MCF 10A (cell line): Measurements from ENCODE around the gene BEX1. TPM values are rescaled to one million over a fixed set of nuclear protein-coding genes. Genes with fewer than 3 reads are reported as not detected.

ENCODE experiments used
- BruUV-seq: library from RNA; stranded (reverse); fragments of 400-500 nt; replicated peaks from 2 replicates; lab custom pipeline; 2021; lab: Mats Ljungman, UMichigan
- CTCF ChIA-PET: fragments of 300-600 bp; sonication (Branson Sonifier 250); formaldehyde crosslinking; extraction: SDS; loops from one replicate; lab custom pipeline; 2021; ENCODE audit warnings: antibody characterized with exemption, inconsistent platforms; lab: Yijun Ruan, JAX
- POLR2A ChIA-PET: fragments of 300-600, 350-650 bp; sonication (Branson Sonifier 250); formaldehyde crosslinking; extraction: SDS; loops from one replicate; lab custom pipeline; 2020; ENCODE audit warnings: antibody characterized with exemption, inconsistent platforms; lab: Yijun Ruan, JAX
- DNase-seq: peaks from one replicate; pipeline ENCODE4 v3.0.0-alpha.2; 2018; ENCODE audit not compliant: unreplicated experiment
- H3K27ac Mint-ChIP-seq: one replicate; pipeline ENCODE4 v1.8.0; 2022; ENCODE audit warnings: mild to moderate bottlenecking, low read depth, mixed read lengths; ENCODE audit not compliant: unreplicated experiment
- H3K27me3 Mint-ChIP-seq: one replicate; pipeline ENCODE4 v1.8.0; 2022; ENCODE audit warnings: mixed read lengths; ENCODE audit not compliant: insufficient read depth, unreplicated experiment
- H3K36me3 Mint-ChIP-seq: one replicate; pipeline ENCODE4 v1.8.0; 2022; ENCODE audit warnings: mild to moderate bottlenecking, moderate library complexity, mixed read lengths; ENCODE audit not compliant: insufficient read depth, unreplicated experiment
- H3K4me1 Mint-ChIP-seq: one replicate; pipeline ENCODE4 v1.8.0; 2022; ENCODE audit warnings: mixed read lengths; ENCODE audit not compliant: insufficient read depth, unreplicated experiment
- H3K4me3 Mint-ChIP-seq: one replicate; pipeline ENCODE4 v1.8.0; 2022; ENCODE audit warnings: mild to moderate bottlenecking, moderate library complexity, mixed read lengths; ENCODE audit not compliant: unreplicated experiment
- H3K9me3 Mint-ChIP-seq: one replicate; pipeline ENCODE4 v1.8.0; 2022; ENCODE audit warnings: mixed read lengths; ENCODE audit not compliant: unreplicated experiment
- intact Hi-C: fragments of 100-400 bp; cut with micrococcal nuclease; formaldehyde crosslinking; loops from 2 replicates; pipeline ENCODE4 v1.14.1; 2022
- total RNA-seq: library from RNA; stranded (reverse); gene quantifications from 2 replicates; pipeline ENCODE4 v1.2.3, GENCODE V29; 2022
- TF ChIP-seq, protein P1 (sequence below): fragments of 200-600 bp; IDR thresholded peaks from one replicate; pipeline ENCODE4 v1.8.0; 2022; ENCODE audit warnings: antibody characterized with exemption, mild to moderate bottlenecking; ENCODE audit not compliant: unreplicated experiment

The BEX1 gene
- total RNA-seq, 1 experiment from 2014 or later, result not detected

DNA sequence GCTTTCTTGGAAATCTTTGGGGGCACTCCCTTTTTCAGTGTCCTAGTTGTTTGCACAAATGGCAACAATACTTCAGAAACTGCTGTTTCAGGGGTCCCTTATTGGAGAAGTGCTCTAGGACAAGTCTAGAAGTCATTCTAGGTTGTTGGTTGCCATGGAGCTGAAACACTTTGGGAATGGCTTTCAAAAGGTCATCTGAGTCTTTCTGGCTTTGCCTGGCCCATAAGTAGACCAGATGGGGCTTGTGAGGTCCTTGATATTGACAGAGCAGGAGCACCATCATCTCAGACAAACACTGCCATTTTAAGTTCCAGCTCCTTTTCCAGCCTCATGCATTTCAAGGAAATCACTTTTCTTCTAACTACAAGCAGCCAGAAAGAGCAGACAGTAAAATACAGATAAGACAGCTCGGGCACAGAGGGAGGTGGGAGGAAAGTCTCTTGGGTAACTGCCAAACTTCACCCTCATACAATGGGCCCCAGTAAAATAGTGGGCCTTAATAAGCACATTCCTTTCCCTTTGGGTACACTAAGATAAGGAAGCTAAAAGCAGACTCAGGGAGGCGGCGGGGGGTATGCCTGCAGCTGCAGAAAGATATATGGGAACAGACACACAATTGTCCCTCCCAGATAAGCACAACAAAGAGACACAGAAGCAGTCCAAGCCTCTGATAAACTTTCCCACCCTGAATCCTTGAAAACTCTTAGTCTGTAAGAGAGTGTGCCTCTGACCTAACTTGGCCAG lies 37.5 kb upstream of the BEX1 start:
- Mint-ChIP-seq H3K27me3 (peaks cover 35% of the 10 kb centered on the region), H3K36me3 (peaks cover 5% of the 10 kb centered on the region), H3K4me1 (no peaks in the 10 kb centered on the region), H3K27ac (no peak overlapping the region), H3K9me3 (no peaks in the 10 kb centered on the region), H3K4me3 (no peak overlapping the region)
- TF ChIP-seq, protein P1, sequence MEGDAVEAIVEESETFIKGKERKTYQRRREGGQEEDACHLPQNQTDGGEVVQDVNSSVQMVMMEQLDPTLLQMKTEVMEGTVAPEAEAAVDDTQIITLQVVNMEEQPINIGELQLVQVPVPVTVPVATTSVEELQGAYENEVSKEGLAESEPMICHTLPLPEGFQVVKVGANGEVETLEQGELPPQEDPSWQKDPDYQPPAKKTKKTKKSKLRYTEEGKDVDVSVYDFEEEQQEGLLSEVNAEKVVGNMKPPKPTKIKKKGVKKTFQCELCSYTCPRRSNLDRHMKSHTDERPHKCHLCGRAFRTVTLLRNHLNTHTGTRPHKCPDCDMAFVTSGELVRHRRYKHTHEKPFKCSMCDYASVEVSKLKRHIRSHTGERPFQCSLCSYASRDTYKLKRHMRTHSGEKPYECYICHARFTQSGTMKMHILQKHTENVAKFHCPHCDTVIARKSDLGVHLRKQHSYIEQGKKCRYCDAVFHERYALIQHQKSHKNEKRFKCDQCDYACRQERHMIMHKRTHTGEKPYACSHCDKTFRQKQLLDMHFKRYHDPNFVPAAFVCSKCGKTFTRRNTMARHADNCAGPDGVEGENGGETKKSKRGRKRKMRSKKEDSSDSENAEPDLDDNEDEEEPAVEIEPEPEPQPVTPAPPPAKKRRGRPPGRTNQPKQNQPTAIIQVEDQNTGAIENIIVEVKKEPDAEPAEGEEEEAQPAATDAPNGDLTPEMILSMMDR, result no peak
- BruUV-seq, result no TSS peak
- intact Hi-C loops, result no loop called here
- ChIA-PET CTCF (no interaction called here), POLR2A (no interaction called here)
- DNase-seq, result no peak

DNA sequence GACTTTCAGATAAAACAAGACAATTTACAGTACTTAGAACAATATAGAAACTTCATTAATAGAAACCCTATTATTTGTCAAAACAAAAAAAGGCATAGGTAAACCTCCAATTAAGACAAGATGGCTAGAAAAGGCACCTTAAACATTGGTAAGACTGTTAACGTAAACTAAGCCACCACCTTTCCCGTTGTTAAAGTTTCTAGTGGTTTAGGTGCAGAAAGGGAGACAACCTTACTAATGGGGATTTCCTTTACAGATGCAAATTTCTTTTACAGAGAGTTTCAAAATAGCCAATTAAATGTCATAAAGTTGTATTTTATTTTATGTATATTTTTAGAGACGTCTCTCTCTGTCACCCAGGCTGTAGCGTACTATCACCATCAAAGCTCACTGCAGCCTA lies 36.5 kb upstream of the BEX1 start:
- ChIA-PET CTCF (no interaction called here), POLR2A (interaction anchor here (0.7 kb wide), 1 partner anchor 115 kb away, joined by 3 read pairs; no protein-coding TSS in a partner anchor)
- TF ChIP-seq, protein P1, result no peak
- H3K36me3 Mint-ChIP-seq, result peaks cover 5% of the 10 kb centered on the region
- intact Hi-C loops, result no loop called here
- H3K27ac Mint-ChIP-seq, result no peak overlapping the region
- no peaks in the 10 kb centered on the region for H3K4me1 Mint-ChIP-seq
- DNase-seq, result no peak
- H3K4me3 Mint-ChIP-seq, result no peak overlapping the region
- H3K9me3 Mint-ChIP-seq, result no peaks in the 10 kb centered on the region
- peaks cover 45% of the 10 kb centered on the region for H3K27me3 Mint-ChIP-seq
- BruUV-seq, result no TSS peak

DNA sequence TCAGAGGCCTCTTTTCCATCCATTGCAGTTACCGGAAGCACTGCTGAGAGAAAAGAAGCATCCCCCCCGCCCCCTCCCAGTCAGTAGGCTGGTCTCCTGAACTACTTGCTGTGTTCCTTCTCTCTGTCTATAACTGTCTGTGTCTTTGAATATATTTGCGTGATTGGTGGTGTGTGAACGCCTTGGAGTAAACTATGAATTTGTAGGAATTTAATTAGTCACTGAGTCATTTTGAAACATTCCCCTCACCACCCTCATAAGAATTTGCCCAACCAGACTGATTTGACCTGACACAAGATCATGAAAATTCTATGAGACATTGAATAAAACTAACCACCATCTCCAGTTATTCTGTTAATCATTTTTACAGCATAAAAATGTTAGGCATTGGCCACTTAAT lies 35.7 kb upstream of the BEX1 start:
- Mint-ChIP-seq H3K36me3 (peaks cover 5% of the 10 kb centered on the region), H3K27me3 (peaks cover 49% of the 10 kb centered on the region), H3K4me1 (no peaks in the 10 kb centered on the region), H3K4me3 (no peak overlapping the region), H3K9me3 (no peaks in the 10 kb centered on the region), H3K27ac (no peak overlapping the region)
- TF ChIP-seq, protein P1, result no peak
- ChIA-PET CTCF (interaction anchor here (0.6 kb wide), 1 partner anchor 80 kb away, joined by 4 read pairs; no protein-coding TSS in a partner anchor), POLR2A (interaction anchor here (0.7 kb wide), 1 partner anchor 114 kb away, joined by 3 read pairs; no protein-coding TSS in a partner anchor)
- no peak for DNase-seq
- intact Hi-C loops, result no loop called here
- no TSS peak for BruUV-seq

DNA sequence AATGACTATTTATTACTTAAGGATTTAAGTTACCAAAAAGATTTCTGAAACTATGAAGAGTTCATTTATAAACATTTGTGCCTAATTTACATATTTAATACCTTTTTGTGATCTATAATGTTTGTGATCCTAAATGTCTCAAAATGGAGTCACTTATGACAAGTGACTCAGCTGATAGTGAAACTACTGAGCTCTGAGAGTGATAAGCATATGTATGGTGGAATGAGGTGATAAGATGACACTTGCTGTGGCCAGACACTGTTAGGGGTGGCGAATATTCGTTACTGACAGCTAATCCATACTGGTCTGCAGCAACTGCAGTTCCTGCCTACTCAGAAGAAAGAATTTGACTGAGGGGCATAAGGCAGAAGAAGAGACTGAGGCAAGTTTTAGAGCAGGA lies 34.5 kb upstream of the BEX1 start:
- Mint-ChIP-seq H3K36me3 (peaks cover 5% of the 10 kb centered on the region), H3K4me1 (no peaks in the 10 kb centered on the region), H3K27ac (no peak overlapping the region), H3K9me3 (no peaks in the 10 kb centered on the region), H3K4me3 (no peak overlapping the region), H3K27me3 (peaks cover 49% of the 10 kb centered on the region)
- no TSS peak for BruUV-seq
- POLR2A ChIA-PET, result no interaction called here
- TF ChIP-seq, protein P1, result no peak
- CTCF ChIA-PET, result no interaction called here
- intact Hi-C loops, result no loop called here
- DNase-seq, result no peak
